NCI-H1436 (cell line): Measurements from ENCODE around the gene SLC4A9.

Experiments used
- DNase-seq: peaks from one replicate; lab custom pipeline; 2025; lab: John Stamatoyannopoulos, UW

SLC4A9 gene

DNA sequence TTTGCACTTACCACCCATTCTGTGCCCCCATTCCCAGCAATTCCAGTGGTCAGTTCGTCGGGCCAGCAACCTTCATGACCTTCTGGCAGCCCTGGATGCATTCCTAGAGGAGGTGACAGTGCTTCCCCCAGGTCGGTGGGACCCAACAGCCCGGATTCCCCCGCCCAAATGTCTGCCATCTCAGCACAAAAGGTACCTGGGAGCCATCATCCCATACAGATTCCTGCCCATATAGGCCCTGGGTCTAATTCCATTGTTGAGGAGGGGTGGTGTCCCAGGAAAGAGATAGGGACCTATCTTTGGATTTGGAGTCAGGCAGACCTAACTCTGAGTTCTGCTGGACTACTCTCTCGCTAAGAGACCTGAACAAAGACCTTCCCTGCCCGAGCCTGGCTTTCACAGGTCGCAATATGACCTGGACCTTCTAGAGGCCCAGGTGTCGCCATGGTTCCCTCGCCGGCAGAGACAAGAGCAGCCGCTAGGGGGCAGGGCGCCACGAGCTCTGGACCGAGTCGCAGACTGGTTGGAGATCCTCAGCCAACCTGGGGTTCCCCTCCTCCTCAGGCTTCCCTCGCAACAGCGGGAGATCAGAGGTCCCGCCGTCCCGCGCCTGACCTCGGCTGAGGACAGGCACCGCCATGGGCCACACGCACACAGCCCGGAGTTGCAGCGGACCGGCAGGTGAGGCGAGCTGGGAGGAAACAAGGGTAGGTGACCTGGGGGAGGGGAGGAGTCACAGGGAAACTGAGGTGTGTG is 3.1 kb downstream of the SLC4A9 start:
- peak; percentile 68 for DNase-seq

DNA sequence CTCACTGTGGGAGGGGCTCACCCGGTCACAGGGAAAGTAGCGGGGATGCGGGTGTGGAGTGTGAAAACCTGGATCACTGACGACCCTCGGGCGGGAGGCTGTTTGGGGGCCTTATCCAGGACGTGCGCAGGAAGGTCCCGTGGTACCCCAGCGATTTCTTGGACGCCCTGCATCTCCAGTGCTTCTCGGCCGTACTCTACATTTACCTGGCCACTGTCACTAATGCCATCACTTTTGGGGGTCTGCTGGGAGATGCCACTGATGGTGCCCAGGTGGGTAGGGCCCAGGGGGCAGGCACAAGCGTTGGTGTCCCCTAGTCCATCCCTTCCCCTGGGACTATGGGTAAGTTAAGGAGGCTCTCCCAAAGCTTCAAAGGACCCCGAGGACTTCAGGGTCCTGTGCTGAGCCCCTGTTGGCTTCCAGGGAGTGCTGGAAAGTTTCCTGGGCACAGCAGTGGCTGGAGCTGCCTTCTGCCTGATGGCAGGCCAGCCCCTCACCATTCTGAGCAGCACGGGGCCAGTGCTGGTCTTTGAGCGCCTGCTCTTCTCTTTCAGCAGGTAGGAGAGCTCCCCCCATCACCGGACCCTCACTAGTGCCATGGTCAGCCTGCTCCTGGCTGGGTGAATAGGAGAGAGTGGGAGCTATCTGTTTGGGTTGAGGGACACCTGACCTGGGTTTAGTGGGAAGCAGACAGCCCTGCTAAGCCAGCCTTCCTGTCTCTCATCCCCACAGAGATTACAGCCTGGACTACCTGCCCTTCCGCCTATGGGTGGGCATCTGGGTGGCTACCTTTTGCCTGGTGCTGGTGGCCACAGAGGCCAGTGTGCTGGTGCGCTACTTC is 3.9 kb downstream of the SLC4A9 start:
- DNase-seq: no peak

DNA sequence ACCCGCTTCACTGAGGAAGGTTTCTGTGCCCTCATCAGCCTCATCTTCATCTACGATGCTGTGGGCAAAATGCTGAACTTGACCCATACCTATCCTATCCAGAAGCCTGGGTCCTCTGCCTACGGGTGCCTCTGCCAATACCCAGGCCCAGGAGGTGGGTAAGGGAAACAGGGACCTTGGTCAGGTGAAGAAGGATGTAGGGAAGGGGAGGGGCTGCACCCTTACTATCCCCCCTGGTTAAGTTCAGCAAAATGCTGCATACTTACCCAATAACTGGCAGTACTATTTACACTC is 4.4 kb downstream of the SLC4A9 start:
- DNase-seq: no peak

DNA sequence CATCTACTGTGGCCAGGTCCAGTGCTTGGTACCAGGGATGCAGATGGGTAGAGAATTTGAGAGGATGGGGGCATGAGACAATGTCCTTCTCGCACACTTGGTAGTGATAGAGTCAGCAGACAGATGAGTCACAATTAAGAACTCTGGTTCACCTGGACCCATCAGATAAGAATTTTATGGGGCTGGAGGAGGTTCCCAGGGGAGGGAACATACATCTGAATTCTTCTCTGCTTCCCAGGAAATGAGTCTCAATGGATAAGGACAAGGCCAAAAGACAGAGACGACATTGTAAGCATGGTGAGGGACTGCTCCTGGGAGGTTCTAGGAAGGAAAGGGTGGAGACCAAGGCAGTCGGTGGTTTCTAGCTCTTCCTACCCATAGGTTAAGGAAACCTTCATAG is 5.3 kb downstream of the SLC4A9 start:
- no peak for DNase-seq

DNA sequence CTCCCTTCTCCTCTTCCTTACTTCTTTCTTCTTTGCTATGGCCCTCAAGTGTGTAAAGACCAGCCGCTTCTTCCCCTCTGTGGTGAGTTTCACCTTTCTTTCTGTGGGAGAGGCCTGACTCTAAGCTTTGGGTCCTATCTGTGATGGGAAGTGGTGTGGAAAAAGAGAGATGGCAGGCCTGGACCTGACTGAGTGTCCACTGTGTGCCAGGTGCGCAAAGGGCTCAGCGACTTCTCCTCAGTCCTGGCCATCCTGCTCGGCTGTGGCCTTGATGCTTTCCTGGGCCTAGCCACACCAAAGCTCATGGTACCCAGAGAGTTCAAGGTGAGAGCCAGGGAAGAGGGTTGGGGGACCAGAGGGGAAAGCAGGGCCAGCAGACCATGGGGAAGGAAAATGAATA is 5.9 kb downstream of the SLC4A9 start:
- no peak for DNase-seq

DNA sequence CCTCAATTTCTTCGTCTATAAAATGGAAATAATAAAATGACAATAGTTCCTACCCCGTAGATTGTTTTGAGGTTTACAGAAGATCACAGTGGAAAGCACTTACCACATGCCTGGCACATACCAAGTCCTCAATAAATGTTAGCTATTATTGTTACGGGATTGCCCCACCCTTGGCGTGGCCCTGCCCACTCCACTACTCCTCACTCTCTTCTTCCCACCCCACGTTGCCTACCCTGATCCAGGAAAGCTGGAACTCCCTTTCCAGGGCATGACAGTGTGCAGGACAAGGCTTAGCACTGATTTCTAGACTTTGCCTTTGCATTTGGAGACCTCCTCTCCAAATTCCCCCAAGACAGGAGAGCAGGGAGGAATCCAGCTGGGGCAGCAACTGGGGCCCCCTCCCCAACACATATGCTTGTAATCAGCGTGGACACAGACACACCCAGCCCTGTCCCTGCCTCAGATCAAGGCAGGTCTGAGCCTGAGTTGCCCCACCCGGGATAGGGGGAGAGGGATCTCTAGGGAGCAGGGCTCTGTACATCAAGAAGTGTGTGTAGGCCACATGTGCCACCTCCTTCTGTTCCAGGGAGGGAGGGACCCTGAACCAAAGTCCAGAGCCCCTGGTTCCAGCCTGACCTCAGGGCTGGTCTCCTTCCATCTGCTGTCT is 6.7 kb downstream of the SLC4A9 start:
- DNase-seq: no peak

DNA sequence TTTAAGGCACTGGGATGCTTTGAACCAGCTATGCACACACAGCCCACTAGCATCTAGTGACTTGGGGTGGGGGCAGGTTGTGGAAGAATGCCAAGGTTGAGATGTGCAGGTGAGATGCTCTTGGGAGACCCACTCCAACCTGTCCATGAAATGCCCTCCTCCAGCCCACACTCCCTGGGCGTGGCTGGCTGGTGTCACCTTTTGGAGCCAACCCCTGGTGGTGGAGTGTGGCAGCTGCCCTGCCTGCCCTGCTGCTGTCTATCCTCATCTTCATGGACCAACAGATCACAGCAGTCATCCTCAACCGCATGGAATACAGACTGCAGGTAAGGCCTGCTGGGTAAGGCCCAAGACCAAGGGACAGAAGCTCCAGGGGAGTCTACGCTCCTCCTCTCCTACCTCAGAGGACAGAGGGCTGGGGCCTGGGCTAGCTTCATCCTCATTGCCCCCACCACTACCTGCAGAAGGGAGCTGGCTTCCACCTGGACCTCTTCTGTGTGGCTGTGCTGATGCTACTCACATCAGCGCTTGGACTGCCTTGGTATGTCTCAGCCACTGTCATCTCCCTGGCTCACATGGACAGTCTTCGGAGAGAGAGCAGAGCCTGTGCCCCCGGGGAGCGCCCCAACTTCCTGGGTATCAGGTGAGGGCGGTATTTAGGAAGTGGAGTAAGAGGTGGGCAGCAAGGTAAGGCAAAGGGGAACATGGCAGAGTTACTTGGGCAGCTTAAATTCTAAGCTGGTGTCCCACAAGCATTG is 7.4 kb downstream of the SLC4A9 start:
- DNase-seq: no peak

DNA sequence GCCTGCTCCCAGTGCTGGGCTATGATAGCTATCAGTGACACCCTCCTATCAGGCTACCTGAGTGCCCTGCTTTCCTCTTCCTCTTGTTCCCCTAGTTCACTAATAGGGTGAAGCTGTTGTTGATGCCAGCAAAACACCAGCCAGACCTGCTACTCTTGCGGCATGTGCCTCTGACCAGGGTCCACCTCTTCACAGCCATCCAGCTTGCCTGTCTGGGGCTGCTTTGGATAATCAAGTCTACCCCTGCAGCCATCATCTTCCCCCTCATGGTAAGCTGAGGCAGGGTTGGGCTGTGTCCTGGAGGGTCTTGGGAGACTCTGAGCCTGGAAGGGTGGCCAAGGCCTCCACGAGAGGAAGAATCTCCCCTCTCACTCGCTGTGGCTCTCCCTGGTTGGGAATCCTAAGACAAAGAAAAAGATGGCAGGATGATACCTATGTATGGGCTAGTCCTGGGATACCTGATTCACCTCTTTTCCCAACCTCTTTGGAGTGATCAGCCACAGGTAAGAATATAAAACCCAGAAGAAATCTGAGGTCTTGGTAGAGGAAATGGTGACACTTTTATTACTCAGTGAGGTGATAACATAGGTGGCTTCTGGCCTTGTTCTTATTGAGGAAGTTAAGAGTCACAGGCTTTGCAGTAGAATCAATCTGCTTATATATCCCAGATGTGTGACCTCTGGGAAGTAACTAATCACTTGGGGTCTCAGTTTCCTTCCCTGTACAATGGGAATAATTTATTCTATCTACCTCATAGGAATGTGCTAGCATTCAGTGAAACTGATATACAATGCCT is 11.6 kb downstream of the SLC4A9 start:
- no peak for DNase-seq

DNA sequence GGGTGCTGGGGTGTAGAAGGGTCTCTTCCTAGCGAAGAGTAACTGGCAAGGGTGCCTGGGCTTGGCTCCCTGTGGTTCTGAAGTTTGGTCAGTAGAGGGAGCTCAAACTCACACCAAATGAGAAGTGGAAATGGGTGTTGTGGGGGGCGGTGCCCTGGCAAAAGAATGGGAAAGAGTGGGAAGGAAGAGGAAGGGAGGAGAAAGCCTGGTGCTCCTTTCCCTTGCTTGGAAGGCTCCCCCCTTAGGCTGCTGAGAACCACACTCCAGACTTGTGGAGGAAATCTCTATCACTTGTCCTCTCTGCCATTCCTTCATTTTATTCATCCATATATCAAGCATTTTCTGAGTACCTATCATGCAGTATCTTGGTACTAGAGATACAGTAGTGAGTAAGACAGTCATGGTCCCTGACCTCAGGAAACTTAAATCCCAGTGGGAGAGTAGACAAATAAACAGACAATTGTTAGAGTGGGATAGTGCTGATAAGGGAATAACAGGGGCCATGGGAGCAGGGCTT is 13.0 kb downstream of the SLC4A9 start:
- peak; percentile 45 for DNase-seq

DNA sequence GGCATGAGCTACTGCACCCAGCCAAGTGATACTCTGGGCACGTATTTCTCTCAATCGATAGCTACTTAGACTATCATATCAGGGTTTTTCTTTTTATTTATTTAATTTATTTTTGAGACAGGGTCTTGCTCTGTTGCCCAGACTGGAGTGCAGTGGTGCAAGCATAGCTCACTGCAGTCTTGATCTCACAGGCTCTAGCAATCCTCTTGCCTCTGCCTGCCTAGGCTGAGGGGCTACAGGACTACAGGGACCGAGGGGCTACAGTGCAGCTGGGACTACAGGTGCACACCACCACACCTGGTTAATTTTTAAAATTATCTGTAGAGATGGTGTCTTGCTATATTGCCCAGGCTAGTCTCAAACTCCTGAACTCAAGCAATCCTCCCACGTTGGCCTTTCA is 21.4 kb downstream of the SLC4A9 start:
- DNase-seq: no peak

DNA sequence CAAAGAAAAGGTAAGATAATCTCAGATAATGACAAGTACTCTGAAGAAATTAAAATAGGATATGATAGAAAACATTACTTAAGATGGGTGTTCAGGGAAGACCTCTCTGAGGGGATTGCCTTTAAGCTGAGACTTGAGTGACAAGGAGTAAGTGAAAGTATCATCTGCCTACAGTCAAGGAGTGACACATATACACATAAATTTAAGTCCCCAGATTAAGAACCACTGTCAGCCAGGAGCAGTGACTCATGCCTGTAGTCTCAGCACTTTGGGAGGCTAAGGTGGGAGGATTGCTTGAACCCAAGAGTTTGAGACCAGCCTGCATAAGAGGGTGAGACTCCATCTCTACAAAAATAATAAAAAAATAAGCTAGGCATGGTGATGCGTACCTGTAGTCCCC is 22.0 kb downstream of the SLC4A9 start:
- DNase-seq: no peak

DNA sequence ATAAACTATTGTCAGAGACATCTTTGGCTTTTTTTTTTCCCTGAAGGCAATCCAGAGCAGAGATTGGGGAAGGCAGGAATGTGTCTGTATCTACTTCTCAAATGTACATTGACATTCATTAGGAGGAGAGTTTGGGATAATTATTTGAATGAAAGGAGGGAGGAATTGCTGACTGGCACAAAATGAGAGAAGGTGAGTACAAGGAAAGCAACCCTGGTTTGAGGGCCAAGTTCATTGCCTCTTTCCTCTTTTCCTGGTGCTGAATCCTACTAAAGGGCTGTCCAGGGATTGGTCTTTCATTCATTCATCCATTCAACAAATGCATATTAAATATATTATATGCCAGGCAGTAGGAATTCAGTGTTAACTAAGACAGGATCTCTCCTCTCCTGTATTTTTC is 22.9 kb downstream of the SLC4A9 start:
- no peak for DNase-seq

DNA sequence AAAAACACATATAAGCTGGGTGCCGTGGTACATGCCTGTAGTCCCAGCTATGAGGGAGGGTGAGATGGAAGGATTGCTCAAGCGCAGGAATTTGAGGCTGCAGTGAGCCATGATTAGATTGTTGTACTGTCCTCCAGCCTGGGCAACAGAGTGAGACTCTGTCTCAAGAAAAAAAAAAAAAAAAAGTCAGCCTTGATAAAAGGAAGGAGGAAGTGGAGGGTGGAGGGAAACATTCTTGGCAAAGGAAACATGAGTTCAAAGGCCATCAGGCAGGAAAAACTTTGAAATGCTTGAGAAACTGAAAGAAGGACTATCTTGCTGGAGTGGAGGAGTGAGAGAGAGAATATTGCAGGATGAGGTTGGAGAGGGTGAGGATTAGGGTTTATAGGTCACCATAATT is 23.3 kb downstream of the SLC4A9 start:
- DNase-seq: no peak

DNA sequence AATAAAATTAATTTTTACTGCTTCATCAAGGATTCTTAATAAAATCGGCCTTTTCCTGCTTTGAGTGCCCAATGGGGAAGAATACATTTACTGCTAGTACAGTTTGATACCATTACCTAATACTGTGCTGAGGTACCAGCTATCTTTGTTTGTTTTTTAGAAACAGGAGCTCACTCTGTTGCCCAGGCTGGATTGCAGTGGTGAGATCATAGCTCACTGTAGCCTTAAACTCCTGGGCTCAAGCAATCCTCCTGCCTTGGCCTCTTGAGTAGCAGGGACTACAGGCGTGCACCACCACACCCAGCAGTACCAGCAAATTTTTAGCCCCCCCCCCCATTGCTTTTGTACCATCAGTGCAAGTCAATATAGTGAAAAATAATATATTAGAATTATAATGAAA is 28.1 kb downstream of the SLC4A9 start:
- no peak for DNase-seq

DNA sequence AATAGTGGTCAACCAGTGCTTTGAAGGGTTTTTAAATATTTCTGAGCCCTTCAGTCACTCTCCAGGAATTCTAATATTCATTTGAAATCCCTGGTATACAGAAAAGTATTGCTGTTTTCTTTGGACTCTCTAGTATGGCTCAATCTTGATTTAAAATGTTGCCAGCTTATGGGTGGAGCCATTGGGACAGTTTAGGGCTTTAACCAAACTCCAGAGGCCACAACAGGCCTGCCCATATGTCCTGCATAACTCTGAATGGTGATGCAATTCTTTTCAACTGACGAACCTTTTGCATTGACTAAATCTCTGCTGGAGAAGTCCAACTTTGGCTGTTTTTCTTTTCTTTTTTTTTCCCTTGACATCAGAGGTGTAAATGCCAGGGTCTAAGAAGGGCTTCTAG is 31.3 kb downstream of the SLC4A9 start:
- DNase-seq: no peak

DNA sequence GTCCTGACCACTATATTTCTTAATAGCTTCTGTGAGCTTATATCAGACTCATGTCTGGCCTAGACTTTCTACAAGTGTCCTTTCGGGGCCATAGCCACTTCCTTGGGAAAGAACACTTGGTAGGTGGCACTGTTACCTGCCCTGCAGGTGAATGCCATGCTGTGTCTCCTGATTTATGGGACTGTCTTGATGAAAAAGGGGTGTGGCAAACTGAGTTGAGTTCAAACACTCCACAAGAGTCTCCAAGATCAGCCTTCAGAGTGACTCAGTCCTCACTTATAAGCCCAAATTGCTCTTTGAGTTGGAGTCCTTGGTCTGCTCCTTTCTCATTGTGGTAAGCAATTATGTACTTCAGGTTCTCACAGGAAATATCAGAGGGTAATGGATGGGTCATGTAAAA is 31.7 kb downstream of the SLC4A9 start:
- no peak for DNase-seq

DNA sequence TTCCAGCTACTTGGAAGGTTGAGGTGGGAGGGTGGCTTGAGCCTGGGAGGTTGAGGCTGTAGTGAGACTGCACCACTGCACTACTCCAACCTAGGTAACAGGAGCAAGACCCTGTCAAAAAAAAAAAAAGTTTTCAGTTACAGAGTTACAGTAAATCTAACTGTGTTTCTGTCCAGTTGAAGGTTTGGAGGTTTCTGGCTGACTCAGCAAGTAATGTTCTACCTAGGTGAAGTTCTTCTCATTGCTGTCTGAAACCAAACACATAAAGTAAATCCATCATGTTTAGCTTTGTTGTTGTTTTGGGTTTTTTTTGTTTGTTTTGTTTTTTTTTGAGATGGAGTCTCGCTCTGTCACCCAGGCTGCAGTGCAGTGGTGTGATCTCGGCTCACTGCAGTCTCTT is 33.7 kb downstream of the SLC4A9 start:
- DNase-seq: no peak

DNA sequence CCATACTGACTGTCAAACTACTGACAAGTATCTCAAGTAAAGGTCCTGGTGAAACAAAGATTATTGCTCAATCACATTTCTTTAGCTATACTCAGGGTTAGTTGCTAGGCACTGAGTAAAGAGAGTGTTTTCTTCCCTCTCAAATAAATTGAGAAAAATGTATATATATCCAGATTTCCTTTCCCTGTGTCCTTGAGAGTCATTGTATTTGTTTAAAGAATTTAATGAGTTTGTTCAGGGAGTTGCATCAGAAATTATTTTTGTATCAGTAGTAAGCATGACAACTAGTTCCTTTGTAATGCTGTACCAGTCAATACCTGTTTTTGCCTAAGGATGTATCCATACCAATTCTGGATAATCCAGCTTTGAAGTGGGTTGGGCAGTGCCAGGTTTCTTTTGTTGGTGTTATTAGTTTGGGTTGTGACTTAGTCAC is 38.4 kb downstream of the SLC4A9 start:
- no peak for DNase-seq

DNA sequence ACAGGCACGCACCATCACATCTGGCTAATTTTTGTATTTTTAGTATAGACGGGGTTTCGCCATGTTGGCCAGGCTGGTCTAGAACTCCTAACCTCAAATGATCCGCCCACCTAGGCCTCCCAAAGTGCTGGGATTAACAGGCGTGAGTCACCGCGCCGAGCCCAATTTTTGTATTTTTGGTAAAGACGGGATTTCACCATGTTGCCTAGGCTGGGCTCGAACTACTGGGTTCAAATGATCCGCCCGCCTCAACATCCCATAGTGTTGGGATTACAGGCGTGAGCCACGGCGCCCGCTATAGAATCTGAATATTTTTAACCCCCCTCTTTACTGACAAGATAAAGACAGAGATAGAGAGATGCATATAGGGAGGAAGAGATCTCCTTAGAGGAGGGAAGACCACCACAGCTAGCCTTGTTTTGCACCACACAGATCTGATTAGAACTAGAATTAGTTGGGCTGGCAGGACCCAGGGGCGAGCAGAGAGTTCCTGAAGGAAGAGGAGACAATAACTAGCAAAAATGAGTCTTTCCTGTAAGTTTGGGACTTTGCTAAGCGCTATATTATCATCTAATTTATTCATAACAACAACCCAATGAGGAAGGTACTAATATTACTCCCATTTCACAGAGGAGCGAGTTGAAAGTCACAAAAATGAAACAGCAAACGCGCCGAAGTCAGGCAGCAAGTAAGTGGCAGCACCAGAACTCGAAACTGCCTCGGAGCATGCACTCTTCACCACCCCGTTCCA is 40.2 kb downstream of the SLC4A9 start:
- no peak for DNase-seq

DNA sequence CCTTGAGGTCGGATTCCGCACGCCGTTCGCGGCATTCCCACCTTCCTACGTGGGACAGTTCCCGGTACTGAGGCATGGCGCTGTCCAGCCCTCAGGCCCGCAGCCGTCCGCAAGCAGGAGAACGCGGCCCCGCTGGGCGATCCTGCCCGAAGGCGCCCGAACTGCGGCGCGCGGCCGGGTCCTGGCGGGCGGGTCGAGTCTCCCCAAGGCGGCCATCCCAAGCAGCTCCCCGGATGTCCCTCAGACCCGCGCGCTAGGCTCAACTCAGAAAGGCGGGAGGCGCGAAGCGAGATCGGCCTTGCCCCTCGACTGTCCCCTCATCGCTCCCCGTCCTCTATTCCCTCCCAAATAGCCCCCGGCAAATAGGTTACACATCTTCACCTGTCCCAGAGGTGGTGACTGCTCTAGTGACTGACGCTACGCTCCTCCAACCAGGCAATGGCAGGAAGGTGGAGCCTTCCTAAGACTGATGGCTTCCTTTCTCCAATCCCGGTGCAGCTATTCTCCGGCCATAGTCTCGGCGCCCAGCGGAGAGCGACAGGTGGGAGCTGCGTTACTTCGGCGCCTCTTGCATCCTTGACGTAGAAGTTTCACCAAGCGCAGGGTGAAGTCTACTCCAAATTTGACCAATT is 40.9 kb downstream of the SLC4A9 start:
- peak; percentile 91 for DNase-seq
